A673 (cell line): Measurements from ENCODE around the gene PHF21B. TPM values are rescaled to one million over a fixed set of nuclear protein-coding genes. Genes with fewer than 3 reads are reported as not detected.

ENCODE experiments used
- BruUV-seq: library from RNA; stranded (reverse); fragments of 400-500 nt; replicated peaks from 2 replicates; lab custom pipeline; 2021; lab: Mats Ljungman, UMichigan
- CTCF ChIA-PET: fragments of 300-600 bp; sonication (Branson Sonifier 250); formaldehyde crosslinking; loops from one replicate; lab custom pipeline; 2022; ENCODE audit warnings: antibody characterized with exemption; lab: Charles Lee
- POLR2A ChIA-PET: fragments of 300-600 bp; sonication (Branson Sonifier 250); formaldehyde crosslinking; loops from one replicate; lab custom pipeline; 2022; ENCODE audit warnings: antibody characterized with exemption; ENCODE audit not compliant: low non-redundant PET; lab: Charles Lee
- DNase-seq: peaks from one replicate; pipeline ENCODE4 v3.0.0-alpha.2; 2015; ENCODE audit warnings: low spot score
- H3K27ac ChIP-seq: fragments of 200-600 bp; sonication (generic); 2 replicates; pipeline ENCODE4 v1.5.1; 2016; ENCODE audit warnings: mixed run types, low read depth, mild to moderate bottlenecking, mixed read lengths, antibody characterized with exemption, low read length; ENCODE audit not compliant: poor library complexity, severe bottlenecking
- H3K27me3 ChIP-seq: fragments of 200-600 bp; sonication (generic); replicated peaks from 2 replicates; pipeline ENCODE4 v1.6.1; 2017; ENCODE audit warnings: mixed run types, low read depth, mild to moderate bottlenecking, mixed read lengths, antibody characterized with exemption, low read length; ENCODE audit not compliant: insufficient read depth, poor library complexity
- H3K36me3 ChIP-seq: fragments of 200-600 bp; sonication (generic); 2 replicates; pipeline ENCODE4 v1.6.1; 2016; ENCODE audit warnings: mixed run types, mild to moderate bottlenecking, mixed read lengths, antibody characterized with exemption, low read length; ENCODE audit not compliant: insufficient read depth, poor library complexity, severe bottlenecking
- H3K4me1 ChIP-seq: fragments of 200-600 bp; sonication (generic); 2 replicates; pipeline ENCODE4 v1.6.1; 2017; ENCODE audit warnings: mixed run types, mild to moderate bottlenecking, mixed read lengths, antibody characterized with exemption, low read length; ENCODE audit not compliant: insufficient read depth, poor library complexity, severe bottlenecking
- H3K4me3 ChIP-seq: fragments of 200-600 bp; sonication (generic); 2 replicates; pipeline ENCODE4 v1.5.1; 2016; ENCODE audit warnings: low read depth, mixed run types, mild to moderate bottlenecking, mixed read lengths, low read length; ENCODE audit not compliant: poor library complexity, severe bottlenecking
- H3K9me3 ChIP-seq: fragments of 200-600 bp; sonication (generic); 2 replicates; pipeline ENCODE4 v1.6.1; 2016; ENCODE audit warnings: mixed run types, low read depth, mild to moderate bottlenecking, mixed read lengths, antibody characterized with exemption, low read length; ENCODE audit not compliant: poor library complexity, severe bottlenecking
- EZH2 ChIP-seq: fragments of 200-600 bp; sonication (generic); IDR thresholded peaks from 2 replicates; pipeline ENCODE4 v1.6.1; 2017; ENCODE audit warnings: borderline replicate concordance, low read depth, mild to moderate bottlenecking, mixed read lengths, antibody characterized with exemption, low read length; ENCODE audit not compliant: poor library complexity, severe bottlenecking
- intact Hi-C: fragments of 100-400 bp; cut with micrococcal nuclease; formaldehyde crosslinking; loops from one replicate; pipeline ENCODE4 v1.10.0; 2022; ENCODE audit not compliant: unreplicated experiment
- total RNA-seq: library from RNA; stranded (reverse); gene quantifications from 2 replicates; pipeline ENCODE4 v1.2.3, GENCODE V29; 2021
- TF ChIP-seq, protein P1 (sequence below): fragments of 300-800, 200-600 bp; sonication (generic); conservative IDR thresholded peaks from 2 replicates; pipeline ENCODE4 v1.5.1; 2017; ENCODE audit warnings: low read depth, mild to moderate bottlenecking, antibody characterized with exemption, low read length, moderate library complexity, mixed read lengths

Gene PHF21B
- total RNA-seq, 1 experiment from 2014 or later = 13.2 TPM

DNA sequence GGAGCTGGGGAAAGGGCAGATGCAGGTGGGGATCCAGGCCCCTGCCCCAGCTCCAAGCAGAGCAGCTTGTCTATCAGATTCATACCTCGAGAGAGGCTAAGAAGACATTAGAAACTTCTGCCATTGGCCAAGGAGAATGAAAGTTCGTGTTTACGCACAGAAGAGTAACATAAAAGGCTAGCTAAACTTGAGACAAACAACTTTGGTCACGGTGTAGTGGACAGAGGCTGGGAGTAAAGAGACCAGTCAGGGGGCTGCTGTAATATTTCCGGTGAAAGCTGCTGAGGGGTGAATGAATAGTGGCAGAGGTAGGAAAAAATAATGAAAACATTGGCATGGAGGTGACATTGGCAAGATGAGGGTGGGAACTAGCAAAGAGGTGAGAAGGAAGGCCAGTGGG is 22.9 kb downstream of the PHF21B start:
- H3K36me3 ChIP-seq = no peaks in the 10 kb centered on the region
- ChIA-PET POLR2A (no interaction called here), CTCF (no interaction called here)
- no peaks in the 10 kb centered on the region for H3K27me3 ChIP-seq
- H3K9me3 ChIP-seq = no peaks in the 10 kb centered on the region
- intact Hi-C loops = no loop called here
- DNase-seq = no peak
- BruUV-seq = no TSS peak
- H3K4me3 ChIP-seq = no peak overlapping the region
- H3K27ac ChIP-seq = no peak overlapping the region
- TF ChIP-seq, protein P1, sequence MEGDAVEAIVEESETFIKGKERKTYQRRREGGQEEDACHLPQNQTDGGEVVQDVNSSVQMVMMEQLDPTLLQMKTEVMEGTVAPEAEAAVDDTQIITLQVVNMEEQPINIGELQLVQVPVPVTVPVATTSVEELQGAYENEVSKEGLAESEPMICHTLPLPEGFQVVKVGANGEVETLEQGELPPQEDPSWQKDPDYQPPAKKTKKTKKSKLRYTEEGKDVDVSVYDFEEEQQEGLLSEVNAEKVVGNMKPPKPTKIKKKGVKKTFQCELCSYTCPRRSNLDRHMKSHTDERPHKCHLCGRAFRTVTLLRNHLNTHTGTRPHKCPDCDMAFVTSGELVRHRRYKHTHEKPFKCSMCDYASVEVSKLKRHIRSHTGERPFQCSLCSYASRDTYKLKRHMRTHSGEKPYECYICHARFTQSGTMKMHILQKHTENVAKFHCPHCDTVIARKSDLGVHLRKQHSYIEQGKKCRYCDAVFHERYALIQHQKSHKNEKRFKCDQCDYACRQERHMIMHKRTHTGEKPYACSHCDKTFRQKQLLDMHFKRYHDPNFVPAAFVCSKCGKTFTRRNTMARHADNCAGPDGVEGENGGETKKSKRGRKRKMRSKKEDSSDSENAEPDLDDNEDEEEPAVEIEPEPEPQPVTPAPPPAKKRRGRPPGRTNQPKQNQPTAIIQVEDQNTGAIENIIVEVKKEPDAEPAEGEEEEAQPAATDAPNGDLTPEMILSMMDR = no peak
- no peak for TF ChIP-seq EZH2
- H3K4me1 ChIP-seq = no peaks in the 10 kb centered on the region

DNA sequence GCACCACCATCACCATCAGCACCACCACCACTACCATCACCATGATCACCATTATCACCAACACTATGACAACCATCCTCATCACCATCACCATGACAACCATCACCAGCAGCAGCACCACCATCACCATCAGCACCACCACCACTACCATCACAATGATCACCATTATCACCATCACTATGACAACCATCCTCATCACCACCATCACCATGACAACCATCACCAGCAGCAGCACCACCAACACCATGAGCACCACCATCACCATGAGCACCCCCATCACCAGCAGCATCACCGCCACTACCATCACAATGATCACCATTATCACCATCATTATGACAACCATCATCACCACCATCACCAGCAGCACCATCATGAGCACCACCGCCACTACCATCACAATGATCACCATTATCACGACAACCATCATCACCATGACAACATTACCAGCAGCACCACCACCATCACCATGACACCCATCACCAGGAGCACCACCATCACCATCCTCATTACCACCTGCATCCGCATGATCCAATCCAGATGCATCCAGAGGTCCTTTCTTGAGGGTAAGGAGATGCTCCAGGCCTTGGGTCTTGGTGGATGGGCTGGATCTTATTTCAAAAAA is 23.8 kb downstream of the PHF21B start:
- Histone ChIP-seq H3K27me3 (no peaks in the 10 kb centered on the region), H3K4me1 (no peaks in the 10 kb centered on the region), H3K36me3 (no peaks in the 10 kb centered on the region), H3K27ac (no peak overlapping the region), H3K4me3 (no peak overlapping the region), H3K9me3 (no peaks in the 10 kb centered on the region)
- no peak for DNase-seq
- TF ChIP-seq, protein P1 = no peak
- TF ChIP-seq EZH2 = no peak
- intact Hi-C loops = no loop called here
- BruUV-seq = no TSS peak
- CTCF ChIA-PET = no interaction called here
- POLR2A ChIA-PET = no interaction called here

DNA sequence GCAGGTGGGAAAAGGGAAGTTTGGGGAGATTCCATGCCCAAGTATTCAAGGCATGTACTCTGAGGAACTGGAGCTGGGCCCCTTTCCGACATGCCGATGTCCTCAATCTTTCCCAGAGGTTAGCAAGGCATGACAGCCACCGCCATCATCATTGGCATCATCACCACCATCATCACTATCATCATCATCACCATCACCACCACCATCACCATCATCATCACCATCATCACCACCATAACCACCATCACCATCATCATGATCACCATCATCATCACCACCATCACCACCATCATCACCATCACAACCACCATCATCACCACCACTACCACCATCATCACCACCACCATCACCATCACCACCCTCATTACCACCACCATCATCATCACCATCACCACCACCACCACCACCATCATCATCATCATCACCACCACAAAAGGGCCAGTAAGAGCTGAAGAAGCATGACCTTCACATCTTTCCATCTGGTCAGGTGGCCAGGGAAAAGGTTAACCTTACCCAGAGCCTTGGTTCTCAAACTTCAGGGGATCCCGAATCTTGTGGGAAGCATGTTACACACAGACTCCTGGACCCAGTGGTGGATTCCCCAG is 25.8 kb downstream of the PHF21B start:
- TF ChIP-seq, protein P1 = no peak
- TF ChIP-seq EZH2 = no peak
- no peaks in the 10 kb centered on the region for H3K4me1 ChIP-seq
- H3K9me3 ChIP-seq = no peaks in the 10 kb centered on the region
- CTCF ChIA-PET = no interaction called here
- intact Hi-C loops = no loop called here
- H3K36me3 ChIP-seq = no peaks in the 10 kb centered on the region
- POLR2A ChIA-PET = interaction anchor here (0.5 kb wide), 1 partner anchor 523 kb away, joined by 3 read pairs; no protein-coding TSS in a partner anchor
- no peaks in the 10 kb centered on the region for H3K27me3 ChIP-seq
- no TSS peak for BruUV-seq
- DNase-seq = no peak
- H3K4me3 ChIP-seq = no peak overlapping the region
- no peak overlapping the region for H3K27ac ChIP-seq
